DMS153 treated with DMSO at 0.1 percent for 48 hours (cell line): ENCODE measurements around the gene SUN2.

Experiments used
- DNase-seq: peaks from one replicate; lab custom pipeline; 2025; ENCODE audit not compliant: unreplicated experiment; lab: John Stamatoyannopoulos, UW

Gene SUN2

GRCh38 chr22:38777087-38777671 lies 21.4 kb upstream of the SUN2 start:
- no peak for DNase-seq

DNA sequence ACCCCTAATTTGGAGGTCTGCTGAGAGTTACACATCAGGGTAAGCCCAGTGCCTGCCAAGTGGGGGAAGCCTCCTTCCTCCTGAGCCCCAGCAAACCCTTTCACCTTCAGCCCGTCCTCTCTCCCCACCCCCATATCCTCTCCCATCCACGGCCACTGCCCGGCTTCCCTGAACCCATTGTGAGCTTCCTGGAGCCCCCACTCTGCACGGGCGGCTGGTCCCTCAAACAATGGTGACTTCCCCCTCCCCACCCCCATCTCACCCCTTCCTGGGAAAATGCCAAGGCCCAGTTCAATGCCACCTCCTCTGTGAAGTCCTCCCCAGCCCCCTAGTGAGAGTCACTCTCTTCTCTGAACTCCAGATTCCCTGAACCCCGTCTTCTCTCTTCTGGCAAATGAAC lies 20.3 kb upstream of the SUN2 start:
- no peak for DNase-seq

DNA sequence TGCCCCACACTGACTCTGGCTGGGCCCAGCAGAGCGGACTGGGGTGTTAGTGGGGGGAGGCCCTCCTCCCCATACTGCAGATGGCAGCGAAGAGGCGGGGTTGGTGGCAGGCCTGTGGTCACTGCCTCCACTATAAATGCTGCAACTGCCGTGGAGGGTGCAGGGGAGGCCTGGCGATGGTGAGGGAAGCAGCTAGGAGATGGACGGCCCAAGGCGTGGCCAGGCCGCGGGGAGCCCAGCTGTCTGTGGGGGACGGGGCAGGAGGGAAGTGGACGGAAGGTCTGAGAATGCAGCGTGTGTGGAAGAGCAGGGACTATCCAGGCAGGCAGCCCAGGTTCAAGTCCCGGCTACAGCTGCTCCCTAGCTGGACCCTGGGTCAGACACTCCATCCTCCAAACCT lies 19.9 kb upstream of the SUN2 start:
- DNase-seq: no peak

DNA sequence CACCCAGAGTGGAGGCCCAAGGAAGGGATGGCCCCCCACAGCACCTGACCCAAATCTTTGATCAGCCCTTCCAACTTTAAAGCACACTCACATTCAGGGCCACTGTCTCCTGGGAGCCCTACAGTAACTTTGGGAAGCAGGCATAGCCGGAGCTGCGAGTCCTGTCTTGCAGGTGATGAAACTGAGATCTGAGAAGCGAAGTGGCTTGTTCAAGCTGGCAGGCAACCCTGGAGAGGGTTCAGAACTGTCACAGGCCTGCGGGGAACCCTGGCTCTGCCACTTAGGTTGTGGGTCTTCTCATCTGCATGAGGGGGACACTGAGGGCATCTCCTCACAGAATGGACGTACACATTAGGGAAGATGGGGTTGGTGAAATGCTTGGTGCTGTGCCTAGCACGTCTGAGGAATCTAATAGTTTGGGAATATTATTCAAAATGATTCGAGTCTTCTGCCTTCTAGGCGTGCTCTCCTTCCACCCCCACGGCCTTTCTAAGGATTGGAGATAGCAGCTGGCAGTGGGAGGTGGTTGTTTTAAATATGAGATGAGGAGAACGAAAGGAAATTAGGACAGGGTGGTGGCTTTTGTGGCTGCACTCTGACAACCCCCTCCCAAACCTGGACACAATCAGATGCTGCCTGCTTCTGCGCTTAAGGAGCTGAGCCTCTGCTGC lies 18.8 kb upstream of the SUN2 start:
- DNase-seq: no peak

DNA sequence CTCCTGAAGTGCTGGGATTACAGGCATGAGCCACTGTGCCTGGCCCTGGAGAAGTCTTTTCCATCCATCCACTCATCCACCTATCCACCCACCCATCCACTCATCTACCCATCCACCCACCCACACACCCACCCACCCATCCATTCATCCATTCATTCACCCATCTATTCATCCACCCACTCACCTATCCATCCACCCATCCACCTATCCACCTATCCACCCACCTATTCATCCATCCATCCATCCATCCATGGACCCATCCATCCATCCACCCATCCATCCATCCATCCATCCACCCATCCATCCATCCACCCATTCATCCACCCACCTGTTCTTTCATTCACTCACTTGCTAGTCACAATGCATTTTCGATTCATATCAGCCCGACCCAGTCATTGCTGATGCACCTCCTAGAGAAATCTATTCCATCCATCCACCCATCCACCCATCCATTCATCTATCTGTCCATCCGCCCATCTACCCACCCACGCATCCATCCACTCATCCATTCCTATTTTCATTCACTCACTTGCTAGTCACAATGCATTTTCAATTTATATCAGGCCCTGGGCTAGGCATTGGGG lies 17.7 kb upstream of the SUN2 start:
- no peak for DNase-seq

- DNase-seq: no peak
Observed at GRCh38 chr22:38772623-38772873, 16.8 kb upstream of the SUN2 start.

DNA sequence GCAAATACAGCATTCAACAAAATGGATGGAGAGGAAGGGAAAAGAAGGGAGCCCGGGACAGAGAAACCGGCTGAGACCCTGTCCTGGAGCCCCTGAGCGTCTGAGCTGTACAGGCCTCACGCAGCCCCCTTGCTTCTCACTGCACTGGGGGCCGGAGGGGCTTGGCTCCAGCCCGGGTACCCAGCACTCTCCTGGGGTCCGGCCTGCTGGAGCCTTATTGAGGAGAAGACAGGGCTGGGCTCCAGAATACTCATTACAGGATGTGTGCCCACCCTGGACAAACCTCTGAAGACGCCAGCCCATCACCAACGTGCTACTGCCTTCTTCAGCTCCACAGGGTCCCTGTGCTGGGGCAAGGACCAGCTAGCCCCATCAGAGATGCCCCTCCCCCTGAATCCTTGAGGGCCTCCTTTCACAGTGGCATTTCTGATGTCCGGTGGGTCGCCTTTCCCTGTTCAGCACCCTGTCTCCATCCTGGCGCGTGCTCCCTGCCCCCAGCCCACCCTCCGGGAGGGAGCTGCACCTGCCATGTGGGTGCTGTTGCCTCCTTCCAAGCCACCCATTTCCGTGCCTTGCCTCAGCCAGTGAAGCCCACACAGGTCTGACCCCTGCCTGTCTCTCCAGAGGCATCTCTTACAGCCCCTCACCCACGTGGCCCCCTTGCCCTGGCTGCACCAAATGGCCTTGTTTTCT lies 14.6 kb upstream of the SUN2 start:
- no peak for DNase-seq

DNA sequence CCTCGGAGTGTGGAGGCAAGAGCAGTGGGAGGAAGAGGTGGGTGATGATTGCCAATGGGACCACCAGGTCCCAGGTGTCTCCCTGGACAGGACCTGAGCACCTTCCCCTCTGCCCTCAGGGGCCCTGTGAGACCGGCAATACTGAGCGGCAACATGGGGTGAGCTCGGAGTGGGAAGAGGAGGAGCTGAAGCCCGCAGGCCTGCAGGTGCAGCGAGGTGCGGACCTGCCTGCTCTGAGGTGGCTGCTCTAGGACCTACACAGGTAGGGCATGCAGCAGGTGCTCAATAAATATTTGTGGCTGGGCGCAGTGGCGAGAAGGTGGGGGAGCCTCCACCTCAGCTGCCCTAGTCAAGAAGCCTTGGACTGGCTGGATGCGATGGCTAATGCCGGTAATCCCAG lies 12.2 kb upstream of the SUN2 start:
- no peak for DNase-seq

GRCh38 chr22:38767313-38767712 lies 11.5 kb upstream of the SUN2 start:
- DNase-seq: no peak

GRCh38 chr22:38766076-38766777 lies 10.4 kb upstream of the SUN2 start:
- DNase-seq: peak; percentile 46

DNA sequence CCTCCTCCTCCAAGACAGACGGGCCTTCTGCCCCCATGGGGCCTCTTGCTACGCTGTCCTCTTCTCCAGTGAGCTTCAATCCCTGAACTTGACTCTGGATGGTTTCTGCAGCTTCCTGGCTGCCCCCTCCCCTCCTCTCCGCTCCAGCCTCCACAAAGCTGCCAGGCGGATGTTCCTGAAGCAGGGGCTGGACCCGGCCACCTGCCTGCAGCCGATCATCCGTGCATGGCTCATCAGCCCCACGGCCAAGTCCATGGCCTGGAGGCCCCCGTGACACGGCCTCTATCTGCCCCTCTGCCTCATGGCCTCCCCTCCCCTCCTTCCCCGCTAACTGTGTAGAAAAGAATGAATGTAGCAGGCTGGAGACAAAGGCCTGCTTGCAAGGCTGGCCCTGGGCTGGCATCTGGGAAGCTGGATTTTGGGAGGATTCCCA lies 6.8 kb upstream of the SUN2 start:
- no peak for DNase-seq

DNA sequence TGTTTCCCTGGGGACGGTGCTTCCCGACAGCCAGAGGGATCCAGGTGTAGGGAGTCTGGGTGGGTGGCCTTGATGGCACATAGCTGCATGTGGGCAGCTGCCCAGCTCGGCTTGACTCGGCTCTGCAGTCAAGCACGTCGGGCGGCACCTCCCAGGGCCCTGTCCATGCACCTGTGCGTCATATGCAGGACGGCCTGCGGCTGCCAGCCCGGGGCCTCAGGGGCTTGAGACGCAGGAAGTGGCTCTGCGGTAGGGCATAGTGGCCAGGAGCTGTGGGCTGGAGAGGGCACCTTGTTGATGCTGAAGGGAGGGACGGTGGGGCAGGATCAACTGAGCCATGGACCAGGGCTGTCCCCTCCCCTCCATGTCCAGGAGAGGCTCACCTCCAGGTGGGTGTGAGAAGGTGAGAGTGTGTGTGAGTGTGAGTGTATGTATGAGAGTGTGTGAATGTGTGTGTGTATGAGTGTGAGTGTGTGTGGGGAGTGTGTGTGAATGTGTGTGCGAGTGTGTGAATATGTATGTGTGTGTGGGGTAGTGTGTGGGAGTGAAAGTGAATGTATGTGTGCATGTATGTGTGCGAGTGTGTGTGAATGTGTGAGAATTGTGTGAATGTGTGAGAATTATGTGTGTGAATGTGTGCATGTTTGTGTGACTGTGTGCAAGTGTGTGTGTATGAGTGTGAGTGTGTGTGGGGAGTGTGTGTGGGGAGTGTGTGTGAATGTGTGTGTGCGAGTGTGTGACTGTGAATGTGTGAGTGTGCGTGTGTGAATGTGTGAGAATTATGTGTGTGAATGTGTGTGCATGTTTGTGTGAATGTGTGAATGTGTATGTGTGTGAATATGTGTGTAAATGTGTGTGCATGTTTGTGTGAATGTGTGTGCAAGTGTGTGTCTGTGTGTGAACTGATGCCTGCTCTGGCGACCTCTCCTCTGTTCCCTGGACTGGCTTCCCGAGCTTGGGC lies 5.7 kb upstream of the SUN2 start:
- no peak for DNase-seq

GRCh38 chr22:38760477-38761201 lies 4.8 kb upstream of the SUN2 start:
- DNase-seq: no peak

DNA sequence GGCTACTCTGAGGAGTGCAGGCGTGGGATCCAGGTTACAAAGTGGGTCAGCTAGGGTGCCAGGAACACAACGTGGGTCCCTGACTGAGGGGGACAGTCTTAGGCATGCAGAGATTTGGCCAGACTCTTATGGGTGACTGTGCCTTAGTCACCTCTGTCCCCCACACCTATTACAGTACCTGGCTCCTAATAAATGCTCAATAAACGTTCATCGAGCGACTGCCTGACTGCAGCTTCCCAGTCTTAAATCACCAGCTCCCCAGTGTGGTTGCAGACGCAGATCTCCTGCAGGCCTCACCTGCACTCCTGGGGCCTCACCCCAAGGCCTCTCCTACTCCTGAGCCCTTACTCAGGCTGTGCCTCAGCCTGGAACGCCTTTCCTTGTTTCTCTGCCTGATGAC lies 3.2 kb upstream of the SUN2 start:
- no peak for DNase-seq

DNA sequence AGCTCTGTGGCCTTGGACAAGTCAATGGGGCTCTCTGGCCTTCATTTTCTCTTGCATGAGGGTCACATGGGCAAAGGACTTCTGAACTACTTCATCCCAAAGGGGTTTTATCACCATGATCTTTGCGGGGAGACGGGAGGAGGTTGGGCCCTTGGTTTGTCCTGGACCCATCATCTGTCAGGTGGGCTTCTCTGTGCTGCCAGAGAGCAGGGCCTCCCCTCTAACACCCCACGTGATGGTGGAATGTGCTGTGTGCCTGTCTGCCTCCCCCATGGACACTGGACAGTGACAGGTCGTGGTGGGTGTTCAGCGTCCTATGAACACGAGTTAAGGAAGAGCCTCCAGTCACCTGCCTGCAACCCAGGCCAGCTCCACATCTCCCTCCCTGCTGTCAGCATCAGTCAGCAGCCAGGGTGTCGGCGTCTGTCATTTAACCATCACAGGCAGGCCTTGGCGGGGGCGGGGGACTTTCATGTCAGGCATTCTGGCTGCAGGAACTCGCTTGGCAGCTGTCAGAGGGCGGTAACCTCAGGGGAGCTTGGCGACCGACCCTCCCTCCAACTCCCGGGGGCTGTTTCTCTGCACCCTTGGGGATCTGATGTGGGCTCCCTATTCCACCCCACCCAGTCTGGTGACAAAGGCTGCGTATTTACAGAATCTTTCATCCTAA lies 2.6 kb upstream of the SUN2 start:
- DNase-seq: no peak

GRCh38 chr22:38757464-38757757 lies 1.6 kb upstream of the SUN2 start:
- no peak for DNase-seq

GRCh38 chr22:38756711-38757463 lies 1.1 kb upstream of the SUN2 start:
- no peak for DNase-seq

GRCh38 chr22:38755155-38755910 lies 465 bp downstream of the SUN2 start:
- DNase-seq: no peak
